ENCODE measurements around the gene ANO10. TPM values are rescaled to one million over a fixed set of nuclear protein-coding genes. Genes with fewer than 3 reads are reported as not detected.

ANO10 gene
- total RNA-seq, 1 experiment from 2014 or later, result 9.7 TPM

- POLR2A ChIA-PET (ENCODE audit: low non-redundant PET), result no interaction called here
- intact Hi-C loops (cut with micrococcal nuclease; ENCODE audit: unreplicated experiment), result no loop called here
- DNase-seq (ENCODE audit: low spot score), result no peak
- Histone ChIP-seq H3K27ac (ENCODE audit: low read depth, low read length, poor library complexity, severe bottlenecking) (no peak overlapping the region), H3K4me3 (ENCODE audit: low read depth, low read length, poor library complexity, severe bottlenecking) (no peak overlapping the region), H3K9me3 (ENCODE audit: low read depth, low read length, poor library complexity, severe bottlenecking) (no peaks in the 10 kb centered on the region), H3K27me3 (replicated peaks; ENCODE audit: insufficient read depth, low read depth, low read length, poor library complexity) (no peaks in the 10 kb centered on the region), H3K4me1 (ENCODE audit: insufficient read depth, low read length, poor library complexity, severe bottlenecking) (no peaks in the 10 kb centered on the region), H3K36me3 (ENCODE audit: insufficient read depth, low read length, poor library complexity, severe bottlenecking) (no peaks in the 10 kb centered on the region)
- TF ChIP-seq EZH2 (IDR thresholded peaks at IDR 0.05; ENCODE audit: borderline replicate concordance, low read depth, low read length, poor library complexity, severe bottlenecking), result no peak
- TF ChIP-seq CTCF (conservative IDR thresholded peaks at IDR 0.05; ENCODE audit: low read depth, low read length), result no peak
- BruUV-seq (replicated peaks), result no TSS peak
- CTCF ChIA-PET, result no interaction called here
Measured at GRCh38 chr3:43363621-43364266, 258.1 kb downstream of the ANO10 start.

DNA sequence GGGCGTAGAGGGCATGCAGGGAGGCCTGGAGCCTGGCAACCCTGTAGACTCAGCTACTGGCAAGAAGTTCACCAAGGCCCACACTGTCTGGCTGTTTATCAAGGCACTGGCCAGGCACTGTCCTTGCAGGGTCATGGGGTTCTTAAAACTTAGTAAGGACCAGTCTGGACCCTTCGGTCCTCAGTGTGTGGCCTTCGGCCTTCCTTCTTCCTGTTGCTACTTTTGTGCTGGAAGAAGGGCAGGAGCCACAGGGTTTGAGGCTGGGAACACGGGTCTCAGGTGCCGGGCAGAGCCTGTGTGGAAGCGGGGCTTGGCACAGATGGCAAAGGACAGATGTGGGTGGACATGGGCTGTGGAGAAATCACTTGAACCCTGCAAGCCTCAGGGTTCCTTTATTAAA, 258.9 kb downstream of the ANO10 start:
- Histone ChIP-seq H3K4me1 (ENCODE audit: insufficient read depth, low read length, poor library complexity, severe bottlenecking) (no peaks in the 10 kb centered on the region), H3K27ac (ENCODE audit: low read depth, low read length, poor library complexity, severe bottlenecking) (no peak overlapping the region), H3K4me3 (ENCODE audit: low read depth, low read length, poor library complexity, severe bottlenecking) (no peak overlapping the region), H3K36me3 (ENCODE audit: insufficient read depth, low read length, poor library complexity, severe bottlenecking) (no peaks in the 10 kb centered on the region), H3K27me3 (replicated peaks; ENCODE audit: insufficient read depth, low read depth, low read length, poor library complexity) (no peaks in the 10 kb centered on the region), H3K9me3 (ENCODE audit: low read depth, low read length, poor library complexity, severe bottlenecking) (no peaks in the 10 kb centered on the region)
- TF ChIP-seq CTCF (conservative IDR thresholded peaks at IDR 0.05; ENCODE audit: low read depth, low read length) (no peak), EZH2 (IDR thresholded peaks at IDR 0.05; ENCODE audit: borderline replicate concordance, low read depth, low read length, poor library complexity, severe bottlenecking) (no peak)
- BruUV-seq (replicated peaks), result no TSS peak
- ChIA-PET CTCF (no interaction called here), POLR2A (ENCODE audit: low non-redundant PET) (no interaction called here)
- intact Hi-C loops (cut with micrococcal nuclease; ENCODE audit: unreplicated experiment), result no loop called here
- DNase-seq (ENCODE audit: low spot score), result no peak

DNA sequence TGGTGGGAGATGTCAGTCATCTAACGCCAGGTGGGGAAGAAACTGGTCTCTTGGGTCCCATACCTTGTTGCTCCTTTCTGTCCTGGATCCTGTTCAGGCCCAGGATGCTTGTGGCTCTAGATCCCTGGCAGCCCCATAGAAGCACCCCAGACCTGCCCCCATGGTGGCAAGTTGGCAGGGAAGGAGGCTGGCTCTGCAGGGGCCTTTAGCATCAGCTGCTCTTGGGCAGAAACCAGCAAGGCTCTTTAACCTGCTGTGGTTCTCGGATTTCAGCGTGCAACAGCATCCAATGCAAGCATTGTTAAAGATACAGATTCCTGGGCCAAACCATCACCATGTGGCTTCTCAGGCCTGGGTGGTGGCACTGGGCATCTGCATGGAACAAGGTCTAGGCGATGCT, 259.6 kb downstream of the ANO10 start:
- Histone ChIP-seq H3K9me3 (ENCODE audit: low read depth, low read length, poor library complexity, severe bottlenecking) (no peaks in the 10 kb centered on the region), H3K27ac (ENCODE audit: low read depth, low read length, poor library complexity, severe bottlenecking) (no peak overlapping the region), H3K27me3 (replicated peaks; ENCODE audit: insufficient read depth, low read depth, low read length, poor library complexity) (no peaks in the 10 kb centered on the region), H3K36me3 (ENCODE audit: insufficient read depth, low read length, poor library complexity, severe bottlenecking) (no peaks in the 10 kb centered on the region), H3K4me3 (ENCODE audit: low read depth, low read length, poor library complexity, severe bottlenecking) (no peak overlapping the region), H3K4me1 (ENCODE audit: insufficient read depth, low read length, poor library complexity, severe bottlenecking) (no peaks in the 10 kb centered on the region)
- no peak for TF ChIP-seq CTCF (conservative IDR thresholded peaks at IDR 0.05; ENCODE audit: low read depth, low read length)
- no peak for TF ChIP-seq EZH2 (IDR thresholded peaks at IDR 0.05; ENCODE audit: borderline replicate concordance, low read depth, low read length, poor library complexity, severe bottlenecking)
- no TSS peak for BruUV-seq (replicated peaks)
- no peak for DNase-seq (ENCODE audit: low spot score)
- CTCF ChIA-PET, result no interaction called here
- POLR2A ChIA-PET (ENCODE audit: low non-redundant PET), result no interaction called here
- intact Hi-C loops (cut with micrococcal nuclease; ENCODE audit: unreplicated experiment), result no loop called here
